Purkinje cell (primary cell): ENCODE data around the gene TAF8. TPM values are rescaled to one million over a fixed set of nuclear protein-coding genes. Genes with fewer than 3 reads are reported as not detected.

ENCODE experiments used
- polyA plus RNA-seq: library from polyadenylated mRNA; unstranded; fragments of >200 nt; fragmentation: Nextera tagmentation; gene quantifications from 2 replicates; pipeline ENCODE4 v1.2.1, GENCODE V29; 2014

TAF8 gene
- polyA plus RNA-seq, result 14.6 and 20.1 TPM in 2 replicates

GRCh38 chr6:42050297-42051267, at the start of gene TAF8:
Gene TAF8, plus strand, starts transcription at chr6:42050524. Its CDS starts 18 bp downstream, at chr6:42050542.

Other genes with a start within 250 kb of the TAF8 start
- gene USP49, start 155.1 kb upstream of the TAF8 start, polyA plus RNA-seq, result 0.95 and 1.0 TPM in 2 replicates
- 3.2 and 3.3 TPM in 2 replicates for gene MED20, start 129.4 kb upstream of the TAF8 start, polyA plus RNA-seq
- gene BYSL, start 129.0 kb upstream of the TAF8 start, polyA plus RNA-seq, result 9.8 and 13.2 TPM in 2 replicates
- gene CCND3, start 108.7 kb upstream of the TAF8 start, polyA plus RNA-seq, result 6.4 and 11.7 TPM in 2 replicates
- gene C6orf132, start 92.1 kb downstream of the TAF8 start, polyA plus RNA-seq, result not detected in 2 replicates
- gene GUCA1A, start 122.8 kb downstream of the TAF8 start, polyA plus RNA-seq, result 0.69 TPM in 1 of 2 replicates, not detected in the other
- gene GUCA1B, start 144.4 kb downstream of the TAF8 start, polyA plus RNA-seq, result not detected in 2 replicates
- 38.6 and 41.2 TPM in 2 replicates for gene MRPS10, start 167.3 kb downstream of the TAF8 start, polyA plus RNA-seq